GM06990 (cell line): ENCODE measurements around the gene XDH.

Experiments
- DNase-seq: peaks from one replicate; pipeline ENCODE4 v3.0.0-alpha.2; 2011; ENCODE audit not compliant: insufficient read length; ENCODE audit errors: extremely low read depth
- H3K27me3 ChIP-seq: replicated peaks from 2 replicates; pipeline ENCODE4 v1.6.0; 2011; ENCODE audit warnings: low read length; ENCODE audit not compliant: control insufficient read depth, insufficient read depth
- H3K36me3 ChIP-seq: 2 replicates; pipeline ENCODE4 v1.5.1; 2011; ENCODE audit warnings: low read length; ENCODE audit not compliant: control insufficient read depth, insufficient read depth
- H3K4me3 ChIP-seq: replicated peaks from 2 replicates; pipeline ENCODE4 v1.5.1; 2011; ENCODE audit warnings: low read depth, mild to moderate bottlenecking, control low read depth, low read length
- TF ChIP-seq, protein P1 (sequence below): IDR thresholded peaks from 2 replicates; pipeline ENCODE4 v1.5.1; 2011; ENCODE audit warnings: low read length, control low read depth, mild to moderate bottlenecking, inconsistent platforms; ENCODE audit not compliant: insufficient read depth, poor library complexity, severe bottlenecking

Gene XDH

GRCh38 chr2:31347750-31348149, 66.8 kb downstream of the XDH start:
- no peaks in the 10 kb centered on the region for H3K36me3 ChIP-seq
- no peaks in the 10 kb centered on the region; the same call in 1 of the 2 replicates for H3K27me3 ChIP-seq
- DNase-seq = no peak
- no peak overlapping the region for H3K4me3 ChIP-seq
- TF ChIP-seq, protein P1, sequence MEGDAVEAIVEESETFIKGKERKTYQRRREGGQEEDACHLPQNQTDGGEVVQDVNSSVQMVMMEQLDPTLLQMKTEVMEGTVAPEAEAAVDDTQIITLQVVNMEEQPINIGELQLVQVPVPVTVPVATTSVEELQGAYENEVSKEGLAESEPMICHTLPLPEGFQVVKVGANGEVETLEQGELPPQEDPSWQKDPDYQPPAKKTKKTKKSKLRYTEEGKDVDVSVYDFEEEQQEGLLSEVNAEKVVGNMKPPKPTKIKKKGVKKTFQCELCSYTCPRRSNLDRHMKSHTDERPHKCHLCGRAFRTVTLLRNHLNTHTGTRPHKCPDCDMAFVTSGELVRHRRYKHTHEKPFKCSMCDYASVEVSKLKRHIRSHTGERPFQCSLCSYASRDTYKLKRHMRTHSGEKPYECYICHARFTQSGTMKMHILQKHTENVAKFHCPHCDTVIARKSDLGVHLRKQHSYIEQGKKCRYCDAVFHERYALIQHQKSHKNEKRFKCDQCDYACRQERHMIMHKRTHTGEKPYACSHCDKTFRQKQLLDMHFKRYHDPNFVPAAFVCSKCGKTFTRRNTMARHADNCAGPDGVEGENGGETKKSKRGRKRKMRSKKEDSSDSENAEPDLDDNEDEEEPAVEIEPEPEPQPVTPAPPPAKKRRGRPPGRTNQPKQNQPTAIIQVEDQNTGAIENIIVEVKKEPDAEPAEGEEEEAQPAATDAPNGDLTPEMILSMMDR = no peak

GRCh38 chr2:31347319-31347718, 67.2 kb downstream of the XDH start:
- Histone ChIP-seq H3K36me3 (no peaks in the 10 kb centered on the region), H3K27me3 (no peaks in the 10 kb centered on the region; the same call in 1 of the 2 replicates), H3K4me3 (no peak overlapping the region)
- DNase-seq = no peak
- TF ChIP-seq, protein P1 = no peak

DNA sequence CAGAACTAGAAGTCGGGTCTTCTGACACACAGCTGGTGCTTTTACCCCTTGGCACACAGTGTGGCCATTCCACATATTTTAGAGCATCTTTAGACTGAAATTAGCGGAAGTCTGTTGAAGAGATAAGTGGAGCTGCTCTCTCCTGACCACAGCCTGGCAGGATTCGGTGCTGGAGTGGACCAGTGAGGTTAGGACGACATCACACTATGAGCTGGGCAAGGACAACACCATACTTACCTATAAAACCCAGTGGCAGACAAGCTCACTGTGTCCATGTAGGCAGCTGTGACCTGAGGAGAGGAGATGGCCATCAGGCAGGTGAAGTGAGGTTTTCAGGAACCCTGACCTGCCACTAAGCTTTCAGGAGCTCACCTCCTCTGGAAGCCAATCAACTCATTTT, 70.1 kb downstream of the XDH start:
- TF ChIP-seq, protein P1 = no peak
- Histone ChIP-seq H3K27me3 (no peaks in the 10 kb centered on the region; the same call in 1 of the 2 replicates), H3K4me3 (no peak overlapping the region), H3K36me3 (no peaks in the 10 kb centered on the region)
- no peak for DNase-seq

DNA sequence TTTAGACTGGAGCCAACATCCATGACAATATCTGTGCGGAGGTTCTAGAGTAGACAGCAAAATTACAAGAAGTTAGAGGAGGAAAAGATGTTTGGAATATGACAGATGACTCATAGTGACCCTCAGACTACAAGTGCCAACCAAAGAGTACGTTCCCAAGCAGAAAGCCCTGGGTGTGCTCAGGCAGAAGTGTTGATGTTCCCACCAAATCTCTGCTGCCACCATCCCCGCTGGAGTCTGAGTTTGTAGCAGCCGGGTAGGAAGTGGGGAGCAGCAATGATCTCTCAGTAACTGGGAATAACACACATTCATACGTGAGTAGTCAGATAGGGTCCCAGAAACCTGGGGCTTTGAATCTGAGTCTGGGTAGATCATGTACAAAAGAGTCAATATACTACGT, 73.2 kb downstream of the XDH start:
- no peak for DNase-seq
- TF ChIP-seq, protein P1 = no peak
- Histone ChIP-seq H3K4me3 (no peak overlapping the region), H3K27me3 (no peaks in the 10 kb centered on the region; the same call in 1 of the 2 replicates), H3K36me3 (no peaks in the 10 kb centered on the region)

DNA sequence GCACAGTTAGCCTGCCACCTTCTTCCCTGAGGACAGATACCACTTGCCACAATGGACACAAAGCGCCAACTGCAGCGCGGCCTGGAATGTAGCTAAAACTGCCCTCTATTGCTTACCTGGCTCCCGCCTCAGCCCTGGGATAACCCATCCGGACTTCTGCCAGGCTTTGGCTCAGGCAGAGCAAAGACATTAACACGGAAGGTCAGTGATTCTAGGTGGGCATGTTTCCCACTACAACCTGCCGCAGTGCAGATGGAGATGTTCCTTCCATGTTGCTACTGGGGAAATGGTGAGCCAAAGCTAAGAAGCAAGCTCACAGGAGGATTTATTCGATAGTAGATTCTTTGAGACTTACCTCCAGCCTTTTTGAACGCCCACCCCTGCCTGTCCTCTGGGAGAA, 74.8 kb downstream of the XDH start:
- TF ChIP-seq, protein P1 = no peak
- no peak for DNase-seq
- H3K4me3 ChIP-seq = no peak overlapping the region
- no peaks in the 10 kb centered on the region for H3K36me3 ChIP-seq
- no peaks in the 10 kb centered on the region; the same call in 1 of the 2 replicates for H3K27me3 ChIP-seq

DNA sequence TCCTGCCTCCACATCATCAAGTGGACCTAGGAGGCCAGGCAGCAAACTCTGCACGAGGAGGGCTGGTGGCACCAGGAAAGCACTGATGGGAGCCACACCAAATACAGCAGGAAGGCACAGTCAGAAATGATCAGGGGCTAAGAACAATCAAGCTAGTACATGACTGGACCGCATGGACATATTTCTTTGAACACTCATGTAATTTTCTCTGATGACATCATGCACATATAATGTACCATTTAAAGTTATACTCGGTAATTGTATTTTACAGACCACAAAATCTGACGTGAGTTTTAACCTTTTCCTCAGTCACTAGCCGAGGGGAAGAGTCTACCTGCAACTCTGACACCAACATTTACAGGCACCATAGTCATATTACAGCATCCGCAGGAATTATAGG, 76.7 kb downstream of the XDH start:
- H3K36me3 ChIP-seq = no peaks in the 10 kb centered on the region
- DNase-seq = no peak
- TF ChIP-seq, protein P1 = no peak
- H3K27me3 ChIP-seq = no peaks in the 10 kb centered on the region; the same call in 1 of the 2 replicates
- H3K4me3 ChIP-seq = no peak overlapping the region
